ENCODE results near the gene SAP30BP. TPM values are rescaled to one million over a fixed set of nuclear protein-coding genes. Genes with fewer than 3 reads are reported as not detected.

Gene SAP30BP
- total and polyA plus RNA-seq, 2 experiments from 2014 or later = 44.9 to 97.9 TPM

DNA sequence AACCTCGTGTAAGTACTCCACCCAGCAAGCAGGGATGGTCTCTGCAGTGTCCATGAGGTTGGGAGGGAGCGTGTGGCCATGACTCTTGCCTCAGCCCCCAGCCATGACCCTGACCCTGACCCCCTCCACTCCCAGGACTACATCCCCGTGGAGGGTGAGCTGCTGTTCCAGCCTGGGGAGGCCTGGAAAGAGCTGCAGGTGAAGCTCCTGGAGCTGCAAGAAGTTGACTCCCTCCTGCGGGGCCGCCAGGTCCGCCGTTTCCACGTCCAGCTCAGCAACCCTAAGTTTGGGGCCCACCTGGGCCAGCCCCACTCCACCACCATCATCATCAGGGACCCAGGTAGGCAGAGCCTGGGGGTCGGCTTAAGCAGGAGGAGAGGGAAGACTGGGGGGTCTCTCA is 81.6 kb downstream of the SAP30BP start:
- Histone ChIP-seq H3K79me2 (replicated peaks; ENCODE audit: insufficient read depth) (no peaks in the 10 kb centered on the region), H3F3A (replicated peaks; ENCODE audit: low read depth) (peaks cover 7% of the 10 kb centered on the region; the same call in 1 of the 2 replicates), H3K27me3 (ENCODE audit: insufficient read depth) (no peaks in the 10 kb centered on the region), H3K9me2 (ENCODE audit: insufficient read depth) (no peaks in the 10 kb centered on the region), H3K4me1 (ENCODE audit: insufficient read depth) (no peaks in the 10 kb centered on the region), H2AFZ (no peak overlapping the region), H4K20me1 (replicated peaks; ENCODE audit: insufficient read depth) (no peaks in the 10 kb centered on the region), H3K4me3 (no peak overlapping the region), H3K36me3 (ENCODE audit: insufficient read depth) (no peaks in the 10 kb centered on the region), H3K4me2 (no peak overlapping the region), H3K27ac (ENCODE audit: low read depth) (no peak overlapping the region)
- Mint-ChIP-seq H3K36me3 (ENCODE audit: low read depth) (no peaks in the 10 kb centered on the region), H3K4me1 (no peaks in the 10 kb centered on the region), H3K4me3 (no peak overlapping the region), H3K9me3 (no peaks in the 10 kb centered on the region), H3K27me3 (ENCODE audit: insufficient read depth, low read depth, poor library complexity) (peaks cover 17% of the 10 kb centered on the region), H3K27ac (no peak overlapping the region)
- TF ChIP-seq, protein P1, sequence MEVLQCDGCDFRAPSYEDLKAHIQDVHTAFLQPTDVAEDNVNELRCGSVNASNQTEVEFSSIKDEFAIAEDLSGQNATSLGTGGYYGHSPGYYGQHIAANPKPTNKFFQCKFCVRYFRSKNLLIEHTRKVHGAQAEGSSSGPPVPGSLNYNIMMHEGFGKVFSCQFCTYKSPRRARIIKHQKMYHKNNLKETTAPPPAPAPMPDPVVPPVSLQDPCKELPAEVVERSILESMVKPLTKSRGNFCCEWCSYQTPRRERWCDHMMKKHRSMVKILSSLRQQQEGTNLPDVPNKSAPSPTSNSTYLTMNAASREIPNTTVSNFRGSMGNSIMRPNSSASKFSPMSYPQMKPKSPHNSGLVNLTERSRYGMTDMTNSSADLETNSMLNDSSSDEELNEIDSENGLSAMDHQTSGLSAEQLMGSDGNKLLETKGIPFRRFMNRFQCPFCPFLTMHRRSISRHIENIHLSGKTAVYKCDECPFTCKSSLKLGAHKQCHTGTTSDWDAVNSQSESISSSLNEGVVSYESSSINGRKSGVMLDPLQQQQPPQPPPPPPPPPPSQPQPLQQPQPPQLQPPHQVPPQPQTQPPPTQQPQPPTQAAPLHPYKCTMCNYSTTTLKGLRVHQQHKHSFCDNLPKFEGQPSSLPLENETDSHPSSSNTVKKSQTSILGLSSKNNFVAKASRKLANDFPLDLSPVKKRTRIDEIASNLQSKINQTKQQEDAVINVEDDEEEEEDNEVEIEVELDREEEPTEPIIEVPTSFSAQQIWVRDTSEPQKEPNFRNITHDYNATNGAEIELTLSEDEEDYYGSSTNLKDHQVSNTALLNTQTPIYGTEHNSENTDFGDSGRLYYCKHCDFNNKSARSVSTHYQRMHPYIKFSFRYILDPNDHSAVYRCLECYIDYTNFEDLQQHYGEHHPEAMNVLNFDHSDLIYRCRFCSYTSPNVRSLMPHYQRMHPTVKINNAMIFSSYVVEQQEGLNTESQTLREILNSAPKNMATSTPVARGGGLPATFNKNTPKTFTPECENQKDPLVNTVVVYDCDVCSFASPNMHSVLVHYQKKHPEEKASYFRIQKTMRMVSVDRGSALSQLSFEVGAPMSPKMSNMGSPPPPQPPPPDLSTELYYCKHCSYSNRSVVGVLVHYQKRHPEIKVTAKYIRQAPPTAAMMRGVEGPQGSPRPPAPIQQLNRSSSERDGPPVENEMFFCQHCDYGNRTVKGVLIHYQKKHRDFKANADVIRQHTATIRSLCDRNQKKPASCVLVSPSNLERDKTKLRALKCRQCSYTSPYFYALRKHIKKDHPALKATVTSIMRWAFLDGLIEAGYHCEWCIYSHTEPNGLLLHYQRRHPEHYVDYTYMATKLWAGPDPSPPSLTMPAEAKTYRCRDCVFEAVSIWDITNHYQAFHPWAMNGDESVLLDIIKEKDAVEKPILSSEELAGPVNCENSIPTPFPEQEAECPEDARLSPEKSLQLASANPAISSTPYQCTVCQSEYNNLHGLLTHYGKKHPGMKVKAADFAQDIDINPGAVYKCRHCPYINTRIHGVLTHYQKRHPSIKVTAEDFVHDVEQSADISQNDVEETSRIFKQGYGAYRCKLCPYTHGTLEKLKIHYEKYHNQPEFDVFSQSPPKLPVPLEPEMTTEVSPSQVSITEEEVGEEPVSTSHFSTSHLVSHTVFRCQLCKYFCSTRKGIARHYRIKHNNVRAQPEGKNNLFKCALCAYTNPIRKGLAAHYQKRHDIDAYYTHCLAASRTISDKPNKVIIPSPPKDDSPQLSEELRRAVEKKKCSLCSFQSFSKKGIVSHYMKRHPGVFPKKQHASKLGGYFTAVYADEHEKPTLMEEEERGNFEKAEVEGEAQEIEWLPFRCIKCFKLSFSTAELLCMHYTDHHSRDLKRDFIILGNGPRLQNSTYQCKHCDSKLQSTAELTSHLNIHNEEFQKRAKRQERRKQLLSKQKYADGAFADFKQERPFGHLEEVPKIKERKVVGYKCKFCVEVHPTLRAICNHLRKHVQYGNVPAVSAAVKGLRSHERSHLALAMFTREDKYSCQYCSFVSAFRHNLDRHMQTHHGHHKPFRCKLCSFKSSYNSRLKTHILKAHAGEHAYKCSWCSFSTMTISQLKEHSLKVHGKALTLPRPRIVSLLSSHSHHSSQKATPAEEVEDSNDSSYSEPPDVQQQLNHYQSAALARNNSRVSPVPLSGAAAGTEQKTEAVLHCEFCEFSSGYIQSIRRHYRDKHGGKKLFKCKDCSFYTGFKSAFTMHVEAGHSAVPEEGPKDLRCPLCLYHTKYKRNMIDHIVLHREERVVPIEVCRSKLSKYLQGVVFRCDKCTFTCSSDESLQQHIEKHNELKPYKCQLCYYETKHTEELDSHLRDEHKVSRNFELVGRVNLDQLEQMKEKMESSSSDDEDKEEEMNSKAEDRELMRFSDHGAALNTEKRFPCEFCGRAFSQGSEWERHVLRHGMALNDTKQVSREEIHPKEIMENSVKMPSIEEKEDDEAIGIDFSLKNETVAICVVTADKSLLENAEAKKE (CRISPR knock-in tag; IDR thresholded peaks at IDR 0.05) = no peak
- TF ChIP-seq POLR2AphosphoS5 (IDR thresholded peaks at IDR 0.05; ENCODE audit: low read depth) (no peak), ZNF114 (CRISPR knock-in tag; IDR thresholded peaks at IDR 0.05) (no peak), CREB1 (CRISPR knock-in tag; IDR thresholded peaks at IDR 0.05; ENCODE audit: low read depth) (no peak), JUNB (IDR thresholded peaks at IDR 0.05; ENCODE audit: unreplicated experiment) (no peak), EZH2 (IDR thresholded peaks at IDR 0.05; ENCODE audit: low read depth, unreplicated experiment) (no peak), STAT1 (IDR thresholded peaks at IDR 0.05; ENCODE audit: unreplicated experiment) (no peak)
- TF ChIP-seq, protein P2, sequence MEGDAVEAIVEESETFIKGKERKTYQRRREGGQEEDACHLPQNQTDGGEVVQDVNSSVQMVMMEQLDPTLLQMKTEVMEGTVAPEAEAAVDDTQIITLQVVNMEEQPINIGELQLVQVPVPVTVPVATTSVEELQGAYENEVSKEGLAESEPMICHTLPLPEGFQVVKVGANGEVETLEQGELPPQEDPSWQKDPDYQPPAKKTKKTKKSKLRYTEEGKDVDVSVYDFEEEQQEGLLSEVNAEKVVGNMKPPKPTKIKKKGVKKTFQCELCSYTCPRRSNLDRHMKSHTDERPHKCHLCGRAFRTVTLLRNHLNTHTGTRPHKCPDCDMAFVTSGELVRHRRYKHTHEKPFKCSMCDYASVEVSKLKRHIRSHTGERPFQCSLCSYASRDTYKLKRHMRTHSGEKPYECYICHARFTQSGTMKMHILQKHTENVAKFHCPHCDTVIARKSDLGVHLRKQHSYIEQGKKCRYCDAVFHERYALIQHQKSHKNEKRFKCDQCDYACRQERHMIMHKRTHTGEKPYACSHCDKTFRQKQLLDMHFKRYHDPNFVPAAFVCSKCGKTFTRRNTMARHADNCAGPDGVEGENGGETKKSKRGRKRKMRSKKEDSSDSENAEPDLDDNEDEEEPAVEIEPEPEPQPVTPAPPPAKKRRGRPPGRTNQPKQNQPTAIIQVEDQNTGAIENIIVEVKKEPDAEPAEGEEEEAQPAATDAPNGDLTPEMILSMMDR (conservative IDR thresholded peaks at IDR 0.05; ENCODE audit: low read depth in 2 of 2) = no peak
- TF ChIP-seq, protein P3, sequence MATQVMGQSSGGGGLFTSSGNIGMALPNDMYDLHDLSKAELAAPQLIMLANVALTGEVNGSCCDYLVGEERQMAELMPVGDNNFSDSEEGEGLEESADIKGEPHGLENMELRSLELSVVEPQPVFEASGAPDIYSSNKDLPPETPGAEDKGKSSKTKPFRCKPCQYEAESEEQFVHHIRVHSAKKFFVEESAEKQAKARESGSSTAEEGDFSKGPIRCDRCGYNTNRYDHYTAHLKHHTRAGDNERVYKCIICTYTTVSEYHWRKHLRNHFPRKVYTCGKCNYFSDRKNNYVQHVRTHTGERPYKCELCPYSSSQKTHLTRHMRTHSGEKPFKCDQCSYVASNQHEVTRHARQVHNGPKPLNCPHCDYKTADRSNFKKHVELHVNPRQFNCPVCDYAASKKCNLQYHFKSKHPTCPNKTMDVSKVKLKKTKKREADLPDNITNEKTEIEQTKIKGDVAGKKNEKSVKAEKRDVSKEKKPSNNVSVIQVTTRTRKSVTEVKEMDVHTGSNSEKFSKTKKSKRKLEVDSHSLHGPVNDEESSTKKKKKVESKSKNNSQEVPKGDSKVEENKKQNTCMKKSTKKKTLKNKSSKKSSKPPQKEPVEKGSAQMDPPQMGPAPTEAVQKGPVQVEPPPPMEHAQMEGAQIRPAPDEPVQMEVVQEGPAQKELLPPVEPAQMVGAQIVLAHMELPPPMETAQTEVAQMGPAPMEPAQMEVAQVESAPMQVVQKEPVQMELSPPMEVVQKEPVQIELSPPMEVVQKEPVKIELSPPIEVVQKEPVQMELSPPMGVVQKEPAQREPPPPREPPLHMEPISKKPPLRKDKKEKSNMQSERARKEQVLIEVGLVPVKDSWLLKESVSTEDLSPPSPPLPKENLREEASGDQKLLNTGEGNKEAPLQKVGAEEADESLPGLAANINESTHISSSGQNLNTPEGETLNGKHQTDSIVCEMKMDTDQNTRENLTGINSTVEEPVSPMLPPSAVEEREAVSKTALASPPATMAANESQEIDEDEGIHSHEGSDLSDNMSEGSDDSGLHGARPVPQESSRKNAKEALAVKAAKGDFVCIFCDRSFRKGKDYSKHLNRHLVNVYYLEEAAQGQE (IDR thresholded peaks at IDR 0.05; ENCODE audit: unreplicated experiment) = no peak
- DNase-seq (ENCODE audit: low spot score) = no peak
- no peak for ATAC-seq

Measured in GM23338 (cell line).